SK-N-SH (cell line): Measurements from ENCODE around the gene FRK. TPM values are rescaled to one million over a fixed set of nuclear protein-coding genes. Genes with fewer than 3 reads are reported as not detected.

Source experiments
- CTCF ChIA-PET: fragments of 300-600, 350-600 bp; formaldehyde crosslinking; extraction: SDS; loops from one replicate; lab custom pipeline; 2021; lab: Yijun Ruan, JAX
- POLR2A ChIA-PET: fragments of 350-600 bp; sonication (Branson Sonifier 250); formaldehyde crosslinking; extraction: SDS; loops from one replicate; lab custom pipeline; 2020; ENCODE audit warnings: antibody characterized with exemption, inconsistent platforms; lab: Yijun Ruan, JAX
- DNase-seq: peaks from one replicate; pipeline ENCODE4 v3.0.0; 2012
- H2AFZ ChIP-seq: fragments of 200-600 bp; sonication (generic); 2 replicates; pipeline ENCODE4 v1.8.1; 2016; ENCODE audit warnings: antibody characterized with exemption, mild to moderate bottlenecking, low read depth
- H3F3A ChIP-seq: fragments of 200-600 bp; sonication (generic); replicated peaks from 2 replicates; pipeline ENCODE3; 2016; ENCODE audit warnings: antibody characterized with exemption, mild to moderate bottlenecking; ENCODE audit not compliant: insufficient read depth
- H3K27ac ChIP-seq, 2 experiments: fragments of 200-500 bp in 1 of 2; fragments of 200-600 bp in 1 of 2; sonication (Bioruptor generic) in 1 of 2; sonication (generic), shearing (Covaris generic) in 1 of 2; 2 replicates each; pipeline versions ENCODE4 v1.5.1 to v1.6.1; 2014 to 2016; ENCODE audit warnings: low read depth in 2 of 2, inconsistent platforms in 1 of 2, low read length in 1 of 2, mild to moderate bottlenecking in 1 of 2, mixed read lengths in 1 of 2
- H3K27me3 ChIP-seq: fragments of 200-600 bp; sonication (generic), shearing (Covaris generic); 2 replicates; pipeline ENCODE4 v1.6.1; 2016; ENCODE audit warnings: mixed run types; ENCODE audit not compliant: insufficient read depth
- H3K36me3 ChIP-seq, 2 experiments: fragments of 200-500 bp in 1 of 2; fragments of 200-600 bp in 1 of 2; sonication (Bioruptor generic) in 1 of 2; sonication (generic) in 1 of 2; replicated peaks in 1 of 2; 2 replicates each; pipeline versions ENCODE3 to v1.5.1; 2014 to 2016; ENCODE audit warnings: low read length in 1 of 2, mild to moderate bottlenecking in 1 of 2; ENCODE audit not compliant: insufficient read depth in 2 of 2, control insufficient read depth in 1 of 2
- H3K4me1 ChIP-seq, 2 experiments: fragments of 200-500 bp in 1 of 2; fragments of 200-600 bp in 1 of 2; sonication (Bioruptor generic) in 1 of 2; sonication (generic), shearing (Covaris generic) in 1 of 2; 2 replicates each; pipeline versions ENCODE4 v1.5.1 to v1.6.1; 2014 to 2016; ENCODE audit warnings: low read depth in 1 of 2, low read length in 1 of 2, mixed run types in 1 of 2; ENCODE audit not compliant: insufficient read depth in 2 of 2, control insufficient read depth in 1 of 2
- H3K4me2 ChIP-seq: fragments of 200-600 bp; sonication (generic), shearing (Covaris generic); 2 replicates; pipeline ENCODE4 v1.6.1; 2017; ENCODE audit warnings: mixed run types
- H3K4me3 ChIP-seq, 2 experiments: fragments of 200-500 bp in 1 of 2; fragments of 200-600 bp in 1 of 2; sonication (Bioruptor generic) in 1 of 2; sonication (generic), shearing (Covaris generic) in 1 of 2; 2 replicates each; pipeline versions ENCODE4 v1.5.1 to v1.8.1; 2014 to 2016; ENCODE audit warnings: low read depth in 2 of 2, inconsistent platforms in 1 of 2, low read length in 1 of 2, mild to moderate bottlenecking in 1 of 2, mixed read lengths in 1 of 2, moderate library complexity in 1 of 2
- H3K79me2 ChIP-seq: fragments of 200-600 bp; sonication (generic); 2 replicates; pipeline ENCODE4 v1.8.1; 2017; ENCODE audit warnings: mild to moderate bottlenecking; ENCODE audit not compliant: insufficient read depth
- H3K9ac ChIP-seq: fragments of 200-600 bp; sonication (generic); 2 replicates; pipeline ENCODE4 v1.6.1; 2017; ENCODE audit warnings: mixed run types
- H3K9me2 ChIP-seq: fragments of 200-600 bp; sonication (generic); 2 replicates; pipeline ENCODE4 v1.6.1; 2017; ENCODE audit warnings: mixed run types
- H3K9me3 ChIP-seq: fragments of 200-600 bp; sonication (generic); 2 replicates; pipeline ENCODE4 v1.6.1; 2017; ENCODE audit warnings: mixed run types, mild to moderate bottlenecking, moderate library complexity
- H4K20me1 ChIP-seq: fragments of 200-600 bp; sonication (generic); 2 replicates; pipeline ENCODE4 v1.6.1; 2017; ENCODE audit warnings: mild to moderate bottlenecking, mixed run types; ENCODE audit not compliant: insufficient read depth
- CHD2 ChIP-seq: fragments of 150-350 bp; IDR thresholded peaks from 2 replicates; pipeline ENCODE4 v1.6.1; 2018; ENCODE audit warnings: low read length; ENCODE audit not compliant: partially characterized antibody
- ELF1 ChIP-seq: IDR thresholded peaks from 2 replicates; pipeline ENCODE4 v1.4.0; 2012
- EP300 ChIP-seq, 2 experiments: IDR thresholded peaks; 2 replicates each; pipeline versions ENCODE4 v1.4.0 to v1.6.1; 2012; ENCODE audit warnings: borderline replicate concordance in 1 of 2, low read depth in 1 of 2, low read length in 1 of 2
- EZH2phosphoT487 ChIP-seq: fragments of 200-600 bp; sonication (generic); IDR thresholded peaks from 2 replicates; pipeline ENCODE4 v1.6.1; 2017; ENCODE audit warnings: low read depth, mixed run types, mild to moderate bottlenecking, antibody characterized with exemption, moderate library complexity, borderline replicate concordance
- FOSL2 ChIP-seq: IDR thresholded peaks from 2 replicates; pipeline ENCODE4 v1.4.0; 2012; ENCODE audit warnings: low read depth, mild to moderate bottlenecking, moderate library complexity, borderline replicate concordance
- FOXJ3 ChIP-seq: sonication (generic); formaldehyde crosslinking; IDR thresholded peaks from 2 replicates; pipeline ENCODE4 v1.5.1; 2020; ENCODE audit warnings: mild to moderate bottlenecking, missing genetic modification reagents
- FOXM1 ChIP-seq: IDR thresholded peaks from 2 replicates; pipeline ENCODE4 v1.4.0; 2012; ENCODE audit warnings: low read depth, mild to moderate bottlenecking
- NFIC ChIP-seq: IDR thresholded peaks from 2 replicates; pipeline ENCODE4 v1.4.0; 2012; ENCODE audit warnings: borderline replicate concordance
- NRF1 ChIP-seq: IDR thresholded peaks from 2 replicates; pipeline ENCODE4 v1.6.1; 2012; ENCODE audit warnings: low read depth, mild to moderate bottlenecking, low read length
- RAD21 ChIP-seq: IDR thresholded peaks from 2 replicates; pipeline ENCODE4 v1.6.1; 2012; ENCODE audit warnings: mild to moderate bottlenecking, low read length
- RFX5 ChIP-seq: IDR thresholded peaks from 2 replicates; pipeline ENCODE4 v1.6.1; 2012; ENCODE audit warnings: mild to moderate bottlenecking, improper control_type of control experiment, low read length
- SMC3 ChIP-seq: IDR thresholded peaks from 2 replicates; pipeline ENCODE4 v1.6.1; 2012; ENCODE audit warnings: low read depth, low read length, improper control_type of control experiment
- TAF1 ChIP-seq: IDR thresholded peaks from 2 replicates; pipeline ENCODE4 v1.6.1; 2012; ENCODE audit warnings: low read depth, mild to moderate bottlenecking, low read length, moderate library complexity, borderline replicate concordance
- TCF12 ChIP-seq: IDR thresholded peaks from 2 replicates; pipeline ENCODE4 v1.4.0; 2012
- TEAD4 ChIP-seq: IDR thresholded peaks from 2 replicates; pipeline ENCODE4 v1.4.0; 2012; ENCODE audit warnings: mild to moderate bottlenecking, borderline replicate concordance; ENCODE audit not compliant: insufficient read depth
- WGBS: methylation state at CpG from one replicate; pipeline ENCODE4 v1.1.6; 2017; ENCODE audit warnings: low lambda C conversion rate; 5-methylcytosine and 5-hydroxymethylcytosine counted together
- polyA plus RNA-seq, 3 experiments: library from polyadenylated mRNA; depleted of rRNA; stranded (reverse); fragments of >200 nt; gene quantifications; 2 replicates each; pipeline ENCODE4 v1.2.3, GENCODE V29; 2012
- TF ChIP-seq, protein P1 (sequence below): IDR thresholded peaks from 2 replicates; pipeline ENCODE4 v1.4.0; 2012; ENCODE audit warnings: low read depth, borderline replicate concordance
- TF ChIP-seq, protein P2 (sequence below): IDR thresholded peaks from 2 replicates; pipeline ENCODE4 v1.4.0; 2012; ENCODE audit warnings: low read depth, borderline replicate concordance
- TF ChIP-seq, protein P3 (sequence below): fragments of 200-600 bp; sonication (generic); IDR thresholded peaks from 2 replicates; pipeline ENCODE4 v1.6.1; 2017; ENCODE audit warnings: antibody characterized with exemption, mild to moderate bottlenecking, moderate library complexity

Gene FRK
- polyA plus RNA-seq, 1 of the 3 experiments (the other 2 are of a cell fraction): under 0.01 TPM

DNA sequence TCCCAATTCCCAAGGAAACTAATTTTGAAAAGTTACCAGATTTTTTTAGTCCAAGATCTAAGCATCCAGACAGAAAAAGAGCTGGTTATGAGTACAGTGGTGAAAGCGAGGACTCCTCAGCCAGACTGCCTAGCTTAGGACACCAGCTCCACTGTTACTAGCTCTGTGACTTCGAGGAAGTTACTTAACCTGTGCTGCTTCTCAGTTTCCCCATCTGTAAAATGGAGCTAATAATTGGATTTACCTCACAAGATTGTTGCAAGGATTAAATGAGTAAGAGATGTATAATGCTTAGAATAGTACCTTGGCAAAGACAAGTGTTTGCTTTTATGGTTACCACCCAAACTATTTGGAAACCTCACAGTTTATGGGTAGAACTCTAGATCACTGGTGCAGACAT is 41.1 kb upstream of the FRK start:
- CTCF ChIA-PET: interaction anchor here (0.5 to 2.3 kb wide), 5 partner anchors 9 to 544 kb away, joined by 3 to 16 read pairs (median 4); no protein-coding TSS in a partner anchor
- no peak for DNase-seq
- Histone ChIP-seq H3K4me3 (peak overlapping the region; percentile 71 to 95), H3K4me1 (peaks cover 11 to 16% of the 10 kb centered on the region in 2 experiments; a peak in 3 of 4 replicates), H3K36me3 (no peaks in the 10 kb centered on the region), H3K27me3 (no peaks in the 10 kb centered on the region), H3K9ac (peak overlapping the region; percentile 83; the same call in 1 of the 2 replicates), H3K9me3 (0 out of 2 replicates have a peak, but pooled peaks cover under 1% of the 10 kb centered on the region), H3K4me2 (peak overlapping the region; percentile 97), H3K79me2 (0 out of 2 replicates have a peak, but pooled peaks cover 4% of the 10 kb centered on the region), H4K20me1 (no peaks in the 10 kb centered on the region), H2AFZ (peak overlapping the region; percentile 97; the same call in 1 of the 2 replicates), H3F3A (peaks cover 21% of the 10 kb centered on the region), H3K9me2 (no peaks in the 10 kb centered on the region), H3K27ac (peak overlapping the region in 1 of 2 experiments; percentile 92; a peak in 1 of 4 replicates)
- POLR2A ChIA-PET: interaction anchor here (1.2 kb wide), 2 partner anchors 11 to 128 kb away, joined by 3 to 6 read pairs; no protein-coding TSS in a partner anchor
- 54% methylated on average over 2 of the region's 2 CpGs for WGBS
- TF ChIP-seq FOXM1: no peak
- no peak for TF ChIP-seq FOSL2
- TF ChIP-seq RFX5: no peak
- no peak for TF ChIP-seq RAD21
- no peak for TF ChIP-seq TAF1
- TF ChIP-seq, protein P1, sequence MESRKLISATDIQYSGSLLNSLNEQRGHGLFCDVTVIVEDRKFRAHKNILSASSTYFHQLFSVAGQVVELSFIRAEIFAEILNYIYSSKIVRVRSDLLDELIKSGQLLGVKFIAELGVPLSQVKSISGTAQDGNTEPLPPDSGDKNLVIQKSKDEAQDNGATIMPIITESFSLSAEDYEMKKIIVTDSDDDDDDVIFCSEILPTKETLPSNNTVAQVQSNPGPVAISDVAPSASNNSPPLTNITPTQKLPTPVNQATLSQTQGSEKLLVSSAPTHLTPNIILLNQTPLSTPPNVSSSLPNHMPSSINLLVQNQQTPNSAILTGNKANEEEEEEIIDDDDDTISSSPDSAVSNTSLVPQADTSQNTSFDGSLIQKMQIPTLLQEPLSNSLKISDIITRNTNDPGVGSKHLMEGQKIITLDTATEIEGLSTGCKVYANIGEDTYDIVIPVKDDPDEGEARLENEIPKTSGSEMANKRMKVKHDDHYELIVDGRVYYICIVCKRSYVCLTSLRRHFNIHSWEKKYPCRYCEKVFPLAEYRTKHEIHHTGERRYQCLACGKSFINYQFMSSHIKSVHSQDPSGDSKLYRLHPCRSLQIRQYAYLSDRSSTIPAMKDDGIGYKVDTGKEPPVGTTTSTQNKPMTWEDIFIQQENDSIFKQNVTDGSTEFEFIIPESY: no peak
- no peak for TF ChIP-seq SMC3
- TF ChIP-seq NRF1: no peak
- TF ChIP-seq EP300 (IDR thresholded peaks at IDR 0.05; ENCODE audit: borderline replicate concordance in 1 of 2, low read depth in 1 of 2, low read length in 1 of 2): no peak
- no peak for TF ChIP-seq TEAD4
- no peak for TF ChIP-seq CHD2
- TF ChIP-seq, protein P2, sequence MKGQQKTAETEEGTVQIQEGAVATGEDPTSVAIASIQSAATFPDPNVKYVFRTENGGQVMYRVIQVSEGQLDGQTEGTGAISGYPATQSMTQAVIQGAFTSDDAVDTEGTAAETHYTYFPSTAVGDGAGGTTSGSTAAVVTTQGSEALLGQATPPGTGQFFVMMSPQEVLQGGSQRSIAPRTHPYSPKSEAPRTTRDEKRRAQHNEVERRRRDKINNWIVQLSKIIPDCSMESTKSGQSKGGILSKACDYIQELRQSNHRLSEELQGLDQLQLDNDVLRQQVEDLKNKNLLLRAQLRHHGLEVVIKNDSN: no peak
- no peak for TF ChIP-seq EZH2phosphoT487

DNA sequence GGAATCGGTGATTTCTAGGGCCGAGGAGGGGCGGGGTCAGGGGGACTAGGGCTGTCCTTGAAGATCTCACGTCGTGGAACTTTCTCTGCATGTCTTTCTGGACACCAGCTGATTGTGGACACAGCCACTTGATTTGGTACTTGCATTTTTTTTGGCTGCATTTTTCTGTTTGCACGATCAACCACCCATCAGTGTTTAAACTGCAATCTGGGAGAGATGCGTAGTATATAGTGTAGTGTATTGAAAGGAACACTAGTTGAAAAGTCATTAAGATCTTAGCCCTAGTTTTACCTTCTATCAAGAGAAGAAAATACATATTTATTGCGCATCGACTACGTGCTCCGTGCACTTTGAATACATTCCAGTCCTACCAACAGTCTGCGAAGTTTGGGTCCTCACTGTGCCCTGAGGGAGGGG is 40.6 kb upstream of the FRK start:
- TF ChIP-seq NRF1 (peak; percentile 59; the same call in 1 of the 2 replicates), NFIC (no peak), TCF12 (no peak), ELF1 (no peak), TEAD4 (no peak), EZH2phosphoT487 (no peak), FOXJ3 (CRISPR knock-in tag) (no peak)
- TF ChIP-seq, protein P3, sequence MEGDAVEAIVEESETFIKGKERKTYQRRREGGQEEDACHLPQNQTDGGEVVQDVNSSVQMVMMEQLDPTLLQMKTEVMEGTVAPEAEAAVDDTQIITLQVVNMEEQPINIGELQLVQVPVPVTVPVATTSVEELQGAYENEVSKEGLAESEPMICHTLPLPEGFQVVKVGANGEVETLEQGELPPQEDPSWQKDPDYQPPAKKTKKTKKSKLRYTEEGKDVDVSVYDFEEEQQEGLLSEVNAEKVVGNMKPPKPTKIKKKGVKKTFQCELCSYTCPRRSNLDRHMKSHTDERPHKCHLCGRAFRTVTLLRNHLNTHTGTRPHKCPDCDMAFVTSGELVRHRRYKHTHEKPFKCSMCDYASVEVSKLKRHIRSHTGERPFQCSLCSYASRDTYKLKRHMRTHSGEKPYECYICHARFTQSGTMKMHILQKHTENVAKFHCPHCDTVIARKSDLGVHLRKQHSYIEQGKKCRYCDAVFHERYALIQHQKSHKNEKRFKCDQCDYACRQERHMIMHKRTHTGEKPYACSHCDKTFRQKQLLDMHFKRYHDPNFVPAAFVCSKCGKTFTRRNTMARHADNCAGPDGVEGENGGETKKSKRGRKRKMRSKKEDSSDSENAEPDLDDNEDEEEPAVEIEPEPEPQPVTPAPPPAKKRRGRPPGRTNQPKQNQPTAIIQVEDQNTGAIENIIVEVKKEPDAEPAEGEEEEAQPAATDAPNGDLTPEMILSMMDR: 0 out of 2 replicates have a peak, but pooled peaks have one; percentile 4
- WGBS: under 1% methylated on average over 10 of the region's 12 CpGs
- Histone ChIP-seq H3F3A (peaks cover 21% of the 10 kb centered on the region), H3K79me2 (0 out of 2 replicates have a peak, but pooled peaks cover 4% of the 10 kb centered on the region), H3K4me1 (peaks cover 7 to 16% of the 10 kb centered on the region in 2 experiments; a peak in 3 of 4 replicates), H3K27ac (peak overlapping the region; percentile 79 to 92), H3K9me3 (peaks cover 5% of the 10 kb centered on the region; the same call in 1 of the 2 replicates), H3K27me3 (no peaks in the 10 kb centered on the region), H3K9me2 (no peaks in the 10 kb centered on the region), H3K9ac (peak overlapping the region; percentile 83), H3K4me3 (peak overlapping the region; percentile 71 to 95), H4K20me1 (no peaks in the 10 kb centered on the region), H3K4me2 (peak overlapping the region; percentile 97), H2AFZ (peak overlapping the region; percentile 97), H3K36me3 (no peaks in the 10 kb centered on the region)
- CTCF ChIA-PET: interaction anchor here (0.7 to 2.3 kb wide), 8 partner anchors 9 to 1354 kb away, joined by 3 to 16 read pairs (median 4); no protein-coding TSS in a partner anchor
- POLR2A ChIA-PET: interaction anchor here (1.2 to 1.3 kb wide), 3 partner anchors 8 to 128 kb away, joined by 3 to 6 read pairs (median 6); no protein-coding TSS in a partner anchor
- no peak for DNase-seq
